RWPE2 (cell line): ENCODE results near the gene FHIT.

Experiments used
- ATAC-seq: fragments of 200-7000 bp; cut with Tn5 transposase; 3 replicates; pipeline ENCODE4 v1.9.1; 2021; ENCODE audit warnings: low read depth
- DNase-seq: peaks from one replicate; pipeline ENCODE4 v3.0.0-alpha.2; 2020; ENCODE audit warnings: low spot score
- H3K27ac ChIP-seq: fragments of 450-650 bp; 2 replicates; pipeline ENCODE4 v1.5.1; 2017; ENCODE audit warnings: mild to moderate bottlenecking; ENCODE audit not compliant: poor library complexity, severe bottlenecking
- H3K27me3 ChIP-seq: fragments of 250-450 bp; sonication (Bioruptor Pico); 2 replicates; pipeline ENCODE4 v1.5.1; 2021; ENCODE audit warnings: mild to moderate bottlenecking, moderate library complexity; ENCODE audit not compliant: insufficient read depth, poor library complexity, severe bottlenecking
- H3K36me3 ChIP-seq: fragments of 250-450 bp; sonication (Bioruptor Pico); 2 replicates; pipeline ENCODE4 v1.5.1; 2020; ENCODE audit warnings: low read depth, mild to moderate bottlenecking, moderate library complexity
- H3K4me1 ChIP-seq: fragments of 250-450 bp; sonication (Bioruptor Pico); 2 replicates; pipeline ENCODE4 v1.5.1; 2021; ENCODE audit warnings: mild to moderate bottlenecking, moderate library complexity; ENCODE audit not compliant: insufficient read depth, poor library complexity, severe bottlenecking
- H3K4me3 ChIP-seq: fragments of 250-450 bp; sonication (Bioruptor Pico); 2 replicates; pipeline ENCODE4 v1.5.1; 2021; ENCODE audit warnings: mild to moderate bottlenecking, moderate library complexity; ENCODE audit not compliant: severe bottlenecking
- H3K9me3 ChIP-seq: fragments of 250-450 bp; sonication (Bioruptor Pico); 2 replicates; pipeline ENCODE4 v1.5.1; 2021; ENCODE audit warnings: mild to moderate bottlenecking, moderate library complexity; ENCODE audit not compliant: severe bottlenecking
- TF ChIP-seq, protein P1 (sequence below): fragments of 450-650 bp; IDR thresholded peaks from one replicate; pipeline ENCODE4 v1.5.1; 2017; ENCODE audit warnings: mild to moderate bottlenecking, moderate library complexity; ENCODE audit not compliant: poor library complexity, severe bottlenecking

FHIT gene

DNA sequence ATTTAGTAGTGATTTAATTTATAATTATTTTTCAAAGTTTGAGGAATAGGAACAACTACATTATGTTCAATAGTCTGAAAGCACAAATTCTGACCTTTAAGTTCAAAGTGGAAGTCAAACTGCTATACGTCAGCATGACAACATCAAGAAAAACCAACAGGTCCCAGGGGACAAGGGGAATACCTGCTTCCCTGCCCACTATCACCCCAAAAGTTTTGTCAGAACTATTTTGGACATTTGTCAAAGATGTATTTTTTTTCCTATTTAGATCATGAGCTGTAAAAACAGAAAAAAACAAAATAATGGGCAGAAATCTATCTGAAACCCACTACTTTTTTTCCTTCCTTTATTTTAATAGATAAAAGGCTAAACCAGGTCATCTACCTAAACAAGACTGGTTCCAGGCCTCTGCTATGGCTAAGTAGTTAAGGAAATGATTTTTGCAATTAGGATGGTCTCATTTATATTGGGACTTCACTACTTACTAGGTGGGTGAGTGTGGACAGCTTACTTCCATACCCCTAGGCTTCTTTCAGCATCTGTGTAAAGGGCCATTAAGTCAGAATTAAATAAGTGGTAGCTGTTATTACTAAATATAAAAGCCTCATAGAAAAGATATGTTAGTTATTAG is 746.3 kb downstream of the FHIT start:
- Histone ChIP-seq H3K9me3 (no peaks in the 10 kb centered on the region), H3K36me3 (no peaks in the 10 kb centered on the region), H3K4me3 (no peak overlapping the region), H3K27ac (no peak overlapping the region), H3K4me1 (no peaks in the 10 kb centered on the region), H3K27me3 (no peaks in the 10 kb centered on the region)
- DNase-seq (no peak), ATAC-seq (no peak)
- TF ChIP-seq, protein P1, sequence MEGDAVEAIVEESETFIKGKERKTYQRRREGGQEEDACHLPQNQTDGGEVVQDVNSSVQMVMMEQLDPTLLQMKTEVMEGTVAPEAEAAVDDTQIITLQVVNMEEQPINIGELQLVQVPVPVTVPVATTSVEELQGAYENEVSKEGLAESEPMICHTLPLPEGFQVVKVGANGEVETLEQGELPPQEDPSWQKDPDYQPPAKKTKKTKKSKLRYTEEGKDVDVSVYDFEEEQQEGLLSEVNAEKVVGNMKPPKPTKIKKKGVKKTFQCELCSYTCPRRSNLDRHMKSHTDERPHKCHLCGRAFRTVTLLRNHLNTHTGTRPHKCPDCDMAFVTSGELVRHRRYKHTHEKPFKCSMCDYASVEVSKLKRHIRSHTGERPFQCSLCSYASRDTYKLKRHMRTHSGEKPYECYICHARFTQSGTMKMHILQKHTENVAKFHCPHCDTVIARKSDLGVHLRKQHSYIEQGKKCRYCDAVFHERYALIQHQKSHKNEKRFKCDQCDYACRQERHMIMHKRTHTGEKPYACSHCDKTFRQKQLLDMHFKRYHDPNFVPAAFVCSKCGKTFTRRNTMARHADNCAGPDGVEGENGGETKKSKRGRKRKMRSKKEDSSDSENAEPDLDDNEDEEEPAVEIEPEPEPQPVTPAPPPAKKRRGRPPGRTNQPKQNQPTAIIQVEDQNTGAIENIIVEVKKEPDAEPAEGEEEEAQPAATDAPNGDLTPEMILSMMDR, result no peak

DNA sequence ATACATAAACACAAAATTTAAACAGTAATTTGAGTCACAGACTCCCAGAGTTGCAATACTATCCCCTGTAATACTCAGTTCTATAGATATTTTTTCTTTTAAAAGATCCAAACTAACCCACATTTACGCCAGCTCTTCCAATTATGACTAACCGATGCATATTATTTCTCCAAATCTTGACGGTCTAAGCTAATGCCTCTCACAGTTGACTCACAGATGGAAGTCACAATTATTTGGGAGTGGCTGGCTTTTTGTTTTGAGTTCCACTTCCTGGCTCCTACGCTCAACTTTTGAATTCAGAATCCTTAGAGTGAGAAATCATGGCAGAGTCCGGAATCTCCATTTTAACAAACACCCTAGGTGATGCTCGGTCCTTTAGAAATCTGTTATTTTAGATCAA is 749.9 kb downstream of the FHIT start:
- H3K27me3 ChIP-seq, result no peaks in the 10 kb centered on the region
- no peaks in the 10 kb centered on the region for H3K9me3 ChIP-seq
- no peak for DNase-seq
- no peak overlapping the region for H3K27ac ChIP-seq
- no peak for ATAC-seq
- no peaks in the 10 kb centered on the region for H3K36me3 ChIP-seq
- H3K4me1 ChIP-seq, result no peaks in the 10 kb centered on the region
- no peak overlapping the region for H3K4me3 ChIP-seq
- TF ChIP-seq, protein P1, result no peak

DNA sequence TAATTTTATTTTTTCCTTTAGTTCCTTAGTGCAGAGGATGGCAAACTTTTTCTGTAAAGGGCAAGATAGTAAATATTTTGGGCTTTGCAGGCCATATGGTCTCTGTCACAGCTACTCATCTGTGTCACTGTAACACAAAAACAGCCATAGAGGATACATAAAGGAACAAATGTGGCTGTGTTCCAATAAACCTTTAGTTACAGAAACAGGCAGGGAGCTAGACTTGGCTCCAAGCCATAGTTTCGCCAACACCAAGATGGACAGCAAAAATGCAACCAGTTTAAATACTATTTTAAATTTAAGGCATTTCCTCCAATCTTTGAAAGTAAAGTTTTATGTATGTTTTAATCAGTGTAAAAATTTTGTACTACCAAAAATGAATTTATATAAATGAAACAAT is 753.4 kb downstream of the FHIT start:
- ATAC-seq (no peak), DNase-seq (no peak)
- Histone ChIP-seq H3K27ac (no peak overlapping the region), H3K36me3 (no peaks in the 10 kb centered on the region), H3K4me1 (no peaks in the 10 kb centered on the region), H3K9me3 (no peaks in the 10 kb centered on the region), H3K27me3 (no peaks in the 10 kb centered on the region), H3K4me3 (no peak overlapping the region)
- TF ChIP-seq, protein P1, result no peak

DNA sequence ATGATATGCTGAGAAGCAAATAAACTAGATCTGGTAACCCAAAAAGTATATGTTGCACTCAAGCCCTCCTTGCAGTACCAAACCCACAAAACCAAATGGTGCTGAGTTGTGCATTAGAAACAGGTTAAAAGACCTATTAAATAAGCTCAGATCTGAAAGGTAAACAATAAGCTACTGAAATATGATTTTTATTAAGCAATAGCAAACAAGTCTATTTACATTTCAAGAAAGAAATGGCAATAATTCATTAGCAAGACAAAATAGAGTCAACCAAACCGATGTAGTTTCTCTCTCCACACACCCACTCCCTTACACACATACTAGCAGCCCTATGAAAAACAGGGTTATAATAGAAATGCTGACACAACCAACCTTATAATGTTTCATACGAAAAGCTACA is 760.3 kb downstream of the FHIT start:
- no peaks in the 10 kb centered on the region for H3K36me3 ChIP-seq
- TF ChIP-seq, protein P1, result no peak
- no peak overlapping the region for H3K27ac ChIP-seq
- ATAC-seq (no peak), DNase-seq (no peak)
- no peaks in the 10 kb centered on the region for H3K4me1 ChIP-seq
- no peaks in the 10 kb centered on the region for H3K27me3 ChIP-seq
- no peak overlapping the region for H3K4me3 ChIP-seq
- H3K9me3 ChIP-seq, result no peaks in the 10 kb centered on the region

DNA sequence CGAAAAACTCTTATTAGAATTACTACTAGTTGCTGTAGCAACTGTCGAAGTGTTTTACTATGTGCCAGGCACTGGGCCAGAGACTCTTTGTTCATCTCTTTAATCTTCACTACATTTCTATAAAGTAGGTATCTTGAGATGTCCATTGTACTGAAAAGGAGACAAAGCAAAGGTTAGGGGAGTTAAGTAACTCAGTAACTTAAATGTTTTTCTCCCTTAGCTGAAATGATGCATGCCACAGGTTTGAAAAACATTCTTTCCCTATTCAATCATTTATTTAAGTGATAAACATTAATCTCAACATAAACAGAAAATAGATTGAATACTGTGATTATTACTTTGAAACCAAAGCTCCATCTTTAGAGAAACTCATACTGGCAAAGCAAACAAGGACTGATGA is 776.2 kb downstream of the FHIT start:
- no peak for ATAC-seq
- H3K27ac ChIP-seq, result no peak overlapping the region
- H3K4me1 ChIP-seq, result no peaks in the 10 kb centered on the region
- TF ChIP-seq, protein P1, result no peak
- no peaks in the 10 kb centered on the region for H3K36me3 ChIP-seq
- no peaks in the 10 kb centered on the region for H3K9me3 ChIP-seq
- DNase-seq, result no peak
- no peak overlapping the region for H3K4me3 ChIP-seq
- H3K27me3 ChIP-seq, result no peaks in the 10 kb centered on the region
